HL-60/S4 (cell line): ENCODE measurements around the gene KIRREL2.
"Not testable (repeated sequence)": the region's sequence is repeated elsewhere in the genome, so short reads cannot be mapped to it uniquely, and the experiment has no call there.

Experiments
- in situ Hi-C: fragments of 300-500 bp; cut with MboI; formaldehyde crosslinking; loops from 2 replicates; pipeline ENCODE4 v1.14.3; 2022; ENCODE audit warnings: low sequenced_read_pairs

Gene KIRREL2

DNA sequence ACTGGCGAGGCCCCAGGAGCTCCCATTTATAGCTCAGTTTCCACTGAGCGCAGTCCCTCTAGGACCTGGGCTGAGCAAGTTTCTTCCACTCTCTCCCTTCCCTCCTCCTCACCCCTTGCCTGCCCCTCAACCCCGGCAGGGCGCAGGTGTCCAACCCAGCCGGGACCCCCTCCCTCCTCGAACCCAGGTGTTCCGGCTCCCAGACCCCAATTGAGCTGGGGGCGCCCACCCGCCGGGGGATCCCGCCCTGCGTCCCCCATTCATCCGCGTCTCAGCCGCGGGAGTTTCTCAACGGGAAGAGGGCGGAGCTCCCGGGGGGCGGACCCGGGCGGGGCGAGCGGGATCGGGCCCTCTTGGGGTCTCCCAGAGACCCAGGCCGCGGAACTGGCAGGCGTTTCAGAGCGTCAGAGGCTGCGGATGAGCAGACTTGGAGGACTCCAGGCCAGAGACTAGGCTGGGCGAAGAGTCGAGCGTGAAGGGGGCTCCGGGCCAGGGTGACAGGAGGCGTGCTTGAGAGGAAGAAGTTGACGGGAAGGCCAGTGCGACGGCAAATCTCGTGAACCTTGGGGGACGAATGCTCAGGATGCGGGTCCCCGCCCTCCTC, at the start of gene KIRREL2:
TSS of gene KIRREL2 (plus strand) at position 366 of the 604 bp plus-strand sequence. CDS start at position 575, 209 bp downstream.
- in situ Hi-C loops, result no loop called here

DNA sequence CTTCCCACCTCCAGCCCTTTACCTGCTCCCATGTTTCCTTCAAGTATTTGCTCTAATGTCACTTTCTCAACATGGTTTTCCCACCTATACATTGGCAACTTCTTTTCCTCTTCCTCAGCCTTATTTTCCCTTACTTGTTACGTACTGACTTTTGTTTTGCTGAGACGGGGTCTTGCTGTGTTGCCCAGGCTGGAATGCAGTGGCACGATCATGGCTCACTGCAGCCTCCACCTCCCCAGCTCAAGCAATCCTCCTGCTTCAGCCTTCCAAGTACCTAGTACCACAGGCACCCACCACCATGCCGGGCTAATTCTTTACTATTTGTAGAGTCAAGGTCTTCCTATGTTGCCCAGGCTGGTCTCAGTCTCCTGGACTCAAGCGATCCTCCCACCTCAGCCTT, 49.1 kb upstream of the KIRREL2 start:
- in situ Hi-C loops, result no loop called here

DNA sequence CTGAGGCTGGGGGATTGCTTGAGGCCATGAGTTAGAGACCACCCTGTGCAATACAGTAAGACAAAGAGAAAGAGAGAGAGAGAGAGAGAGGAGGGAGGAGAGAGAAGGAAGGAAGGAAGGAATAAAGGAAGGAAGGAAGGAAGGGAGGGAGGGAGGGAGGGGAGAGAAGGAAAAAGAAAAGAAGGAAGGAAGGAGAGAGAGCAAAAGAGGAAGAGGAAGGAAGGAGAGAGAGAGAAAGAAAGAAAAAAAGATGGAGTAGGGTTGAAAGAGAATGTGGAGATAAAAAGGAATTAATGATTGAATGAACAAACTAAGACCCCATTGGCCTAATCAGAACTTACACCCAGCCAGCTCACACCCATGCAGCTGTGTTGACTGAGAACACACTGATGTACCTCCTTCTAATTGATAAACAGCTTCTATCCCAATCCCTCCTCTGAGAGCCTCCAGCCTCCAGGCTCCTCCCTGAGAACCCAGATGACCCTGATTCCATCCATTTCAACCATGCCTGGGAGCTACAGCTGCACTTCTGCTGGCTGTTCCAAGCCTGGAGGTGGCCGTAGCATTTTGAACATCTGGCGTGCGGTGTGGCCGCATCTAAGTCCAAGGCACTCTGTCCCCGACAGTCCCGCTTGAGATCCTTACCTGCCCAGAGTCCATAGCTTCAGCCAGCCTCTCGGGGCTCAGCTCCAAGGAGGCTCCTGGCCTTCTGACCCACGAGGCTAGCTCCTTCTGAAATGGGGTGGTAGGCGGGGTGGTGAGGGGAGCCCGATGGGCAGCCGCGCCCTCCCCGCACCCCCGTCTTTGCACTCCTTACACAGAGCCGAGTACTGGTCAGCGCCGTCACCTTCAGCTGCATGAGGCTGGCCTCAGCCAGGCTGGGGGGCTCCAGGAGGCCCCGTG, 45.1 kb upstream of the KIRREL2 start:
- in situ Hi-C loops, result no loop called here

DNA sequence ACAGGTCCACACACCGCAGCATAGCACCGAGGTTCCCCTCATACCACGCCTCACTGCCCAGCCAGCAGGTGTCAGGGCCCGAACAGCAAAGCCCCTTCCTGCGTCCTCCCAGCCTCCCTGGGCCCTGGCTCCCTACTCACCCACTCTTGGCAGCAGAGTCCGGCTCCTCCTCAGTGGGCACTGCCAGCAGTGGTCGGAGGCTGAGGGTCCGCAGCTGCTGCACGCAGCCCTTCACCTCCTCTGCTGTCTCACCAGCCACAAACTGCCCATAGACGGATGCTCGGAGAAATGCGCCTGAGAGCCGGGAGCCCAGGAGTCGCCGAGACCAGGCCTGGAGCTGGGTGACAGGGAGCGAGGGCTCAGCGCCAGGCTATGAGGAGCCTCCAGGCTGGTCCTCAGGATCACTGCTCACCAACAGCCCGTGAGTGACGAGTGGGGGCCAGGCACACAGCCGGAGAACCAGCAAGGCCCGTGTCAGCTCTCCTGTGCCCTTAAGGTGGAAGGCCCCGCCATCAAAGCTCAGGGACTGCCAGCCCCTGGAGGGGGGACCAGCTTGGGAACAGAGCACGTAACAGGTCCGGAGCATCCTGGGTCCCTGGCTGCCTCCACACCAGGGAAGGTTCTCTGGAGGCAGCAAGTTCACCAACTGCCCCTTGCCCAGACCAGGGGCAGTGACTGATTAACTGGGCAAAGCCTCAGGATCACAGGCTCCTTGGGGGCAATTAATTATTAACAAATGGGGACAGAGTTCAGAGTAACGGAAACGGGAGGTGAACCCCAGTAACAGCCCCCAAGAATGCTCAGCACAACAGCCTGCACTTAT, 44.3 kb upstream of the KIRREL2 start, which contains the start of gene PRODH2:
TSS of gene PRODH2 (minus strand) at position 626 of the 823 bp plus-strand sequence. CDS start at position 586, 40 bp downstream.
- in situ Hi-C loops, result no loop called here

DNA sequence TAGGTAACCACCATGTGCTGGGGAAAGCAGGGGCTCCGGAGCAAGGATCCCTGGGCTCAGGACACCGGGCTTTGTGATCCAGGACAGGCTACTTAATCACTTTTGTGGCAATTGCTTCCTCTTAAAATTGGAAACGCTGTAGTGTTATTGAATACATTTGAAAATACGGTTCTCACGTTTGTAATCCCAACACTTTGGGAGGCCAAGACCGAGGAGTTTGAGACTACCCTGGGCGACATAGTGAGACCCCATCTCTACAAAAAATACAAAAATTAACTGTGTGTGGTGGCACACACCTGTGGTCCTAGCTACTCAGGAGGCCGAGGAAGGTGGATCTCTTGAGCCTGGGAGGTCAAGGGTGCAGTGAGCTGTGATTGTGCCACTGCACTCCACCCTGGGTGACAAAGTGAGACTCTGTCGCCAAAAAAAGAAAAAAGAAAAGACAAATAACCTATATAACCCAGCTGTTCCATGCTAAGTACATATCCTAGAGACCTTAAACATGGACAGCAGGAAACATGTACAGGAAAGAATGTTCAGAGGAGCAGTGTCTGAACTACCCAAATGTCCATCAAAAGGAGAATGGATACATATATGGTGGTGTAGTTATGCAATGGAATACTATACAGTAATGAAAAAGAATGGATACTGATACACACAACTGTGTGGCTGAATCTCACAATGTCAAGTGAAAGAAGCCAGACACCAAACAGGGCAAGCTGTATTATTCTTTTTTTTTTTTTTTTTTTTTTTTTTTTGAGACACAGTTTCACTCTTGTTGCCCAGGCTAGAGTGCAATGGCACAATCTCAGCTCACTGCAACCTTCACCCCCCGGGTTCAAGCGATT, 43.4 kb upstream of the KIRREL2 start:
- in situ Hi-C loops, result no loop called here

DNA sequence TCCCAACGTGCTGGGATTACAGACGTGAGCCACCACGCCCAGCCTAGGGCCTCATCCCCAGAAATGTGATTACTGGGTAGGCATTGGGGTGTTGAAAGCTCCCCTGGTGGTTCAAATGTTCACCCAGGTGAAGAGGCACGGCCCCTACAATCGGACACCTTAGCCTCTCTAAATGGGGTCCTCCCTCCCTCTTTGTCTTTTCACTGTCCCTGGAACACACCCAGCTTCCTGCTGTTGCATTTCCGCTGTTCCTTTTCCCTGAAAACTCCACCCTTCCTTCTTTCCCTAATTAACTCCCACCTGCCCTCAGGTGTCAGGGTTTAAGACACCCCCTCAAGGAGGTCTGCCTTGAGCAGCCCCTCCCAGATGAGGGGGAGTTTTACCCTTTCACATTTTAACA, 40.4 kb upstream of the KIRREL2 start:
- in situ Hi-C loops, result no loop called here

DNA sequence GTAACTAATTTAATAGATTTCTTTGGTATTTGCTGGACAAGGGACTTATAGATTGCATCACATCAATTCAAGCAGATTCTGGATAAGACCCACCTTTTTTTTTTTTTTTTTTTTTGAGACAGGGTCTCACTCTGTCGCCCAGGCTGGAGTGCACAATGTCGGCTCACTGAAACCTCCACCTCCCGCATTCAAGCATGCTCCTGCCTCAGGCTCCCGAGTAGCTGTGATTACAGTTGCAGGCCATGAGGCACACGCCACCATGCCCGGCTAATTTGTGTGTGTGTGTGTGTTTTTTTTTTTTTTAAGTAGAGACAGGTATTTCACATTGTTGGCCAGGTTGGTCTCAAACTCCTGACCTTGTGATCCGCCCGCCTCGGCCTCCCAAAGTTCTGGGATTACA, 39.9 kb upstream of the KIRREL2 start:
- in situ Hi-C loops, result no loop called here

DNA sequence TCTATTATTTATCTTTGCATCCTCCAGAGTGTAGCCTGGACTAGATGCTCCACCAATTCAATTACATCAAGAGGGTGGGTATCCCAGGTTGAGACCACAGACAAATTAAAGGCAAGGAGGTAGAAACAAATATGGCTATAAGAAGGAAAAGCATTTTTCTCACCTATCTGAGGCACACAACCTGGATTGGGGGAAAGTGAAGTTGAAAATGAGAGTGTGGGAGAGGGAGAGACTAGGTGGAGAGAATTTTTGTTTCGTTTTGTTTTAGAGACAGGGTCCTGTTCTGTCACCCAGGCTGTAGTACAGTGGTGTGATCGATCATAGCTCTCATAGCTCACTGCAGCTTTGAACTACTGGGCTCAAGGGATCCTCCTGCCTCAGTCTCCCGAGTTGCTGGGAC, 38.3 kb upstream of the KIRREL2 start:
- in situ Hi-C loops, result no loop called here

DNA sequence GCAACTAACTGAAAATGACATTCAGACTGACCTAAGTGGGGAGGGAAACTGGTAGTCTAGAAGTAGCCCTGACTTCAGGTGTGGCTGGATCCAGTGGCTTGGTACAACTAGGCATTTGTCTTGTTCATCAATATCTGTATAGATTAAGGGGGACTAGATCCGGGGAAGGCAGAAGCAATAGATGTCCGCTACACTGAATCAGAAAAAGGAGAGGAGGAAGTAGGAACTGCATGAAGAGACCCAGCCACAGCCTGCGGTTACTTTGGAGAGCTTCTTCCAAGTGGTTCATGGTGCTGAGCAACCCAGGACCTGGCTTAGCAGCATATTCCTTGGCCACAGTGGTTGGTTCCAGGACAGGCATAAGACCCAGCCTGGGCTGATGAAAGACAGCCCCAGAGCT, 34.1 kb upstream of the KIRREL2 start:
- in situ Hi-C loops, result no loop called here

DNA sequence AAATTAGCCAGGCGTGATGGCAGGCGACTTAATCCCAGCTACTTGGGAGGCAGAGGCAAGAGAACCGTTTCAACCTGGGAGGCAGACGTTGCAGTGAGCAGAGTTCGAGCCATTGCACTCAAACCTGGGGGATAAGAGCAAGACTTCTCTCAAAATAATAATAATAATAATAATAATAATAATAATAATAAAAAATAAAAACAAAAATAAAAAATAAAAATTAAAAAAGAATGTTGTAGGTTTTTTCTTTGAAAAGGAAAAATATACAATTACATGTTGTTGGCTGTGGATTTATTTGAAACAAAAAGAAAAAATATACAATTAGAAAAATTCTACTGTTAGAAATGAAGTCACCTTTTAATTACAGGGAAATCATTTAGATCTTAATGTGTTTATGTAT, 32.6 kb upstream of the KIRREL2 start:
- in situ Hi-C loops, result no loop called here

DNA sequence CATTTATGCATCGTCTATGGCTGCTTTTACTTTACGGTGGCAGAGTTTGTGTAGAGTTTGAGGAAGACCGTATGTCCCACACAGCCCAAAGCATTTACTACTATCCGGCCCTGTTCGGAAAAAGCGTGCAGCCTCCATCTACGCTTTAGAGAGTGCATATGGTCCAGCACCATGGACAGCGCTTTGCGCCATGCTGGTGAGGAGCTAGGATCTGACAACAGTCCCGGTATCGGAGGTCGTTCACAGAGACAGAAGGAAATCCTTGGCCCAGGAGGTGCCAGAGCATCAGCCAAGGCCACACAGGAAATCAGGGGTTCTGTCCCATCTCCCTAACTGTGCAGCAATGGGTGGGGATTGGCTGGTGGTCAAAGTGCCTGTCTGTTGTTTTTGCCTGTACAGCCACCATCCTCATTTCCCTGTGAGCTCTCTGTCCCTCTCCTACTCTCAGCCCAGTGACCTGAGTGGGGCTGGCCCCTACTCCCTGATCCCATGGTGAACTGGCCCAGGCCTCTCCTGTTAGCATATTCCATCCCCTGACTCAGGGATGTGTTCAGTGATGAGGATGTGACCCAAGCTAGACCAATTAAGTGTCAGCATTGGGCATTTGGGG, 27.9 kb upstream of the KIRREL2 start:
- in situ Hi-C loops, result no loop called here

DNA sequence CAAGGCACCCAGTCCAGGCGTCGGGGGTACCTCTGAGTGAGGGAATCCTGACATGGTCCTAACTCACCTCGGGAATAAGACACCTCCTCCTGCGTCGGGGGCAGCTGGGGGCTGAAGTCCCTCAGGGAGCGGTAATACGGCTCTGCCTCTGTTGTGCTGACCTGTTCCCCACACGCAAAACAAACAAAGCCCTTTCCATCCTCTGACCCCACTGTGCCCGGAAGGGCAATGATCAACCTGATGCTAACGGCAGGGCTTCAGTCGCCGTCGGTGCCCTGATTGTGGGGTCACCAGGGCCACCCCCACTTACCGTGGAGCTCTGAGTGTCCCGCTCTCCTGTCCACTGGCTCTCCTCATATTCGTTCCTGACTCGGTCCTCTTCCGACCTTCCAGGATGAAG, 25.7 kb upstream of the KIRREL2 start:
- in situ Hi-C loops, result no loop called here

DNA sequence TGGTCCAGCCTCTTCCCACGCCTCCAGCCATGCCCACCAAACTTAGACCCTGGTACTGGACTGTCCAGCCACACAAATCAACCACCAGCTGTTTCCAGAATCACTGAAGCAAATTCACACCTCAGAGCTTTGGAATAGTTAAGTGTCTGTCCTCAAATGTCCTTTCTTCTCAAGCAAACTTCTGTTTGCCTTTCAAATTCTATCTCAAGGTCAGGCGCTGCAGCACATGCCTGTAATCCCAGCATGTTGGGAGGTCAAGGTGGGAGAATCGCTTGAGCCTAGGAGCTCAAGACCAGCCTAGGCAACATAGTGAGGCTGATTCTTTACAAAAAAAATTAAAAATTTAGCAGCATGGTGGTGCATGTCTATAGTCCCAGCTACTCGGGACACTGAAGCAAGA, 24.7 kb upstream of the KIRREL2 start:
- in situ Hi-C loops, result no loop called here

DNA sequence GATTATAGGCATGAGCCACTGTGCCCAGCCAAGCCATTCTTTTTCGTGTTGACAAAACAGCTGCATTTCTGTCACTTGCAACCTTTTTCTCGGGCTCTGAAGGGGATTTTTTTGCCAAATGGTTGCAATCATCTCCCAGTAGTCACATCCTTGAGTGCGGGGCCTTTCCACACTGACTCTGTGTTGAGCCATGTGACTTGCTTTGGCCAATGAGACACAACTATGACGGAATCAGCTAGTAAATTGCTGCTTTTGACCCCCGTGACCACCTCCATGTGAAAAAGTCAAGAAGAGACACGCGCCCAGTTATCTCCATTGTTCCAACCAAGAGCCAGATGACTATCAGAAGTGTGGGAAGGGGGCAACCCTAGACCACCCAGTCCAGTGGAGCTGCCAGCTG, 22.7 kb upstream of the KIRREL2 start:
- in situ Hi-C loops, result no loop called here

DNA sequence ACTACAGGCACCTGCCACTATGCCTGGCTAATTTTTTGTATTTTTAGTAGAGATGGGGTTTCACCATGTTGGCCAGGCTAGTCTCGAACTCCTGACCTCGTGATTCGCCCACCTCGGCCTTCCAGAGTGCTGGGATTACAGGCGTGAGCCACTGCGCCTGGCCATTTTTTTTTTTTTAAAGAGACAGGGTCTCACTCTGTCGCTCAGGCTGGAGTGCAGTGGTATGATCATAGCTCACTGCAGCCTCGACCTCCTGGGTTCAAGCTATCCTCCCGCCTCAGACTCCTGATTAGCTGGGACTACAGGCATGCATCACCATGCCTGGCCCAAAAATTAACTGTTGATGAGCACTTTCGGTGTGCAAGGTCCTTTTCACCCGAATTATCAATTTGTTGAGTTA, 20.6 kb upstream of the KIRREL2 start:
- in situ Hi-C loops, result not testable (repeated sequence)

DNA sequence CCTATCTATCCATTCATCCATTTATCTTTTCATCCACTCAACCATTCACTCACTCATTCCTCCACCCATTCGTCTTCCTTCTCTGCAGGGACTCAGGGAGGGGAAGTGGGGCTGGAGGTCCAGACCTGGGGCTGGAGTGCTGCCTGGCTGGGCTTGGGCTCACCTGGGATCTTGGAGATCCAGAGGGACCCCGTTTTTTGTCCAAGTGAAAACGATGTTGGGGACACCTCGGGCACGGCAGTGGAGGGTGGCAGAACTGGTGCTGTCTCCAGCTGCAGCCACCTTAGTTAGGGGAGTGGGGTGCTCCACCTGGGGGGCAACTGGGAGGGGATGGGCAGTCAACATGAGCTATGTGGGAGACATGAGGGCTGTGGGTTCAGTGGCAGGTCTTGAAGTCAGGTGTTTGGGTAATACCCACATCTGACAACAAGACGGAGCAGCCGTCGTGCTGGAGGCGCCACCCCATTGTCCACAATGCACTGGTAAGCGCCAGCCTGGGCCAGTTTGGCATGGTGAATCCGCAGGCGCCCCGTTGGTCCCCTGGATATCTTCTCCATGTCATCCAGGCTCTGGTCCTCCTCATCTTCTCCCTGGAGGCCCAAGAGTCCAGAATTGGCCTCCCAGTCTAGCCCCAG, 14.6 kb upstream of the KIRREL2 start:
- in situ Hi-C loops, result no loop called here

DNA sequence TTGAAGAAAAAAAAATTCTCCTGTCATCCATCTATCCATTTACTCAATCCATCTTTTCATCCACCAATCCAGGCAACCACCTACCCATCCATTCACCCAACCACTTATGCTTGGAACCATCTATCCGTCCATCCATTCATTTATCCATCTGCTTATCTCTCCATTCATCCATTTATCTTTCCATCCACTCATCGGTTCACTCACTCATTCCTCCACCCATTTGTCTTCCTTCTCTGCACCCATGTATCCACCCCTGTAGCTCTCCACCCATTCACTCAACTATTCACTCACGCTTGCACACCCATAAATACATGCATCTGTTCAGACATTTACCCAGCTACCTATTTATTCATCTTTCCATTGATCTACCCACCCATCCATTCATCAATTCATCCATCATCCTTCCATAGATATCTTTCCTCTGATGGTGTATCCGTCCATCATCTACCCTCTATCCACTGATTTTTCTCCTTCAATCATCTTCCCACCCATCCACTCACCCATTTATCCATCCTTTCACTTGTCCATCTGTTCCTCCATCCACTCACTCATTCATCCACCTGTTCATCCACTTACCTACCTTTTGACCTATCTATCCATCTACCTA, 13.9 kb upstream of the KIRREL2 start:
- in situ Hi-C loops, result no loop called here

DNA sequence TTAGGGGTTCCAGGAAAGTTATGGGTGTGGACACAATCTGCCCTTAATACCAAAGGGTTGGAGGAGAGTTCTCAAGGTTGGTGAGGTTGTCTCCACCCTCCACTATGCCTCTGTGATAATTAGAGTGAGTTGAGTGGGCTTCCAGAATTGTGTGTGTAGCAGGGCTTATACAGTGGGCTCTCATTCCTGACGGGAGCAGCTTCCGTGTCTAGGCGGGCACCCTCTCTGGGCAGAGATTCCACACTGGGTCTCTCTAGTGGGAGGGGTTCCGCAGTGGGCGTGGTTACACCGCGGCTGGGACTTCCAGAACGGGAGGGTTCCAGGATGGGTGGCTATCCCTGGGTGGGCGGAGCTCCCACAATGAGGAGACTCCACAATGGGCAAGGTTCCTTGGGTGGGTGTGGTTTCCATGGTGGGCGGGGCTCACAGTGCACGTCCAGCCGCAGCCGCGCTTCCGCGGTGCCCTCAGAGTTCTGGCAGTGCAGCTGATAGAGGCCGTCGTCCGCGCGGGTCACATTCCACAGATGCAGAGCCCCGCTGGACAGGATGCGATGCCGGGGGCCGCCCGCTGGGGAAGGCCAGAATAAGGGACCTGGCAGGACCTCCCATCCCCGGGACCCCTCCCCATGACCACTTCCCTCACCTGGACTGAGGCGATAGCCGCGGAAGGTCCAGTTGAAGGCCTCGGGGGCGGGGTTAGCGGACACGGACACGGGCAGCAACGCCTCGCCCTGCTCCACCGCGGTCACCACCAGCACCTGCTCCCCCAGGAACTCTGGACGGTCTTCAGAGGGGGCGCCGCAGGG, 12.8 kb upstream of the KIRREL2 start:
- in situ Hi-C loops, result no loop called here
